GM21723 (cell line): ENCODE data around the gene ATXN1.

ENCODE experiments used
- ATAC-seq: cut with Tn5 transposase; IDR thresholded peaks from one replicate; pipeline ENCODE4 v1.9.1; 2021; ENCODE audit warnings: mild to moderate bottlenecking, moderate library complexity; ENCODE audit not compliant: unreplicated experiment

Gene ATXN1

DNA sequence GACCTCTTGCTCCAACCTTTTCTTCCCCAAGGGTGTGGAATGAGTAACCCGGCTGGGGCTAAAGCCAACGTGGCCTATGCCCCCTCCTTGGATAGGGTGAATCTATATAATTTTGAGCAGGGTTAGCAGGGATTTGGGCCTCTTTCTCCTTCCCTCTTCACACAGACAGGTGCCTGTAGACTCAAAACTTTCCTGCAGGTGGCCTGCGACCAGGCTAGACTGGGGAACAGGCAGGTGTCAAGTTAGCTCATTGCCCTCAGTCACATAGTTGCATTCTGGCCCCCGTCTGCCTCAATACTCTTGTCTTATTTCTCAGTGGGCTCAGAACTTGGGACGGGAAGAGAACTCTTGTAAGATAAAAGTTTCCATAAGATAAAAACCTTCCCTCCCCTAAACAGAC is 243.0 kb downstream of the ATXN1 start:
- ATAC-seq, result no peak

DNA sequence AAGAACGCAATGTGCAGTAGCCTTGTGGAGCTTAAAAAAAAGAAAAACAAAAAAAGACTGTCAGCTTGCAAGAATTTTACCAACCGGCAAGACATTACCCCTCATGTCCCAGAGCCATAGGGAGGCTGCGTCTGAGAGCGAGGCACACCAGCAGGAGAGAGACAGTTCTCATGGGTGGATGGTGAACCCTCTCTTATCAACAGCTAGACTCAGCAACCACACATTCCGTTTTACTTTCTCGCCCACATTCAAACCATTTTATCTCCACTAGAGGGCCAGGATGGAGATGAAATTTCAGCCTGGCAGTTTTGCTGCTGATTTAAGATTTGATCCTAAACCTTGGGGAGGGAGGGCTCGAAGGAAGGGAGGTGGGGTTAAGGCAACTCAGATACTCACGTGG is 247.0 kb downstream of the ATXN1 start:
- ATAC-seq, result no peak

DNA sequence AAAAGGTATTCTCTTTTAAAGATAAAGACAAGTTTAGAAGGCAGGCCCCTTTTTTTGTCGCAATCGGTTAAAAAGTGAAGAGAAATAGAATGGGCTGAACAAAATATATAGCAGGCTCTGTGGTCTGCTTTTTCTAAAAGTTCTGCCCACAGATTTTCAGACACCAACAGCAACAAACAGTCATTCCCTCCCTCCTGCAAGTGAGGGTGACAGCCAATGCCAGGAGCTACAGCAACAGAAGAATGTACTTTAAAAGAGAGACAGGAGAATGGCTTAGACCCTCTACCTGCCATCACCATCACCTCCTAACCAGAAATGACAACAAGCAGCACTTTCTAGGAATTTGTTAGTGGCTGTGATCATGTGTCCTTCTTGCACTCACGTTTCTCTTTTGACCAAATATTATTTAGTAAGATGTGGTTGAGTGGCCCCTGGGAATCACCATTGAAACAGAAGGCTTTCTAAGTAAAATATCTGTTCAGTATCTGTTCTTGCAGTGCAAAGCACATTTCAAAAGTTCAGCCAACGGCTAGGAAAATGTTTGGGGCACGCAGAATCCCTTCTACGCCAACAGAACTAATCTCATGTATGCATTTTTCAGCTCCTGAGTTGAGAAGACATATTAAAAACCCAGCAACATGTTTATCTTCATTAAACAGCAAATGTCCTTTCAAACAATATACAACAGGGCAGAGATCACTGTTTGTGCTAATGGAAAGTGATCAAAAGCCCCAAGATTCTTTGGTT is 248.5 kb downstream of the ATXN1 start:
- ATAC-seq, result peak; percentile 25

DNA sequence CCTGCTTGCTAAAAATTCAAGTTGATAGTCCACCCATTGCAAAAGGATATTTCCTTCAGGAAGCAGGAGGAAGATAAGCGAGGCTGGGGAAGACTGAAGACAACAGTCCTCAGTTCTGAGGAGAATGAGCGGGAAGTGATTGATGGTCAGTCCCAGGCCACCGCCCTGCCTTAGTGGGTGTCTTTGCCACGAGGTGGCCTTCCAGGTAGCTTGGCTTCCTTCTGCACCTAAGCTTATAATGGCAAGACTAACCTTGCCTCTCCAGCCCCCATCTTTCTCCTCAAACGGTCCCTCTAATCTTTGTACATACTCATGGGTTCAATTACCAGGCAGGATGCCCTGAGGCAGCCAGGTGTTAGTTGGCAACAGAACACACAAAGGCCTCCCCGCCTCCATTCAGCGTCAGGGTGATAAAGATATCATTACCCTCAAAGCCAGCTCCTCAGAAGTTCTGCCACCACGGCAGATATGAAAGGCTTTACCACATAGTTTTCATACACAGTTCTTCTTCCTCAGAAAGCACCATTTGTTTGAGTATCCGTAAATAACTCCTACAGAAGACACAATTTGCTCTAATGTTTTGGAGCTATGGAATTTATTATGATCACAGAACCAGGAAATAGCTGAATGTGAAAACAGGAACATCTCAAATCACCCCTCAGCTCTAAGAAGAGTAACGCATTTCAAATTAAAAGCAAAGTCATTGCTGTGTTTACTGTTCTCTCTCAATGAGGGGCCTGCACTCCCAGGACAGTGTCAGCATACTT is 249.4 kb downstream of the ATXN1 start:
- peak; percentile 70 for ATAC-seq

DNA sequence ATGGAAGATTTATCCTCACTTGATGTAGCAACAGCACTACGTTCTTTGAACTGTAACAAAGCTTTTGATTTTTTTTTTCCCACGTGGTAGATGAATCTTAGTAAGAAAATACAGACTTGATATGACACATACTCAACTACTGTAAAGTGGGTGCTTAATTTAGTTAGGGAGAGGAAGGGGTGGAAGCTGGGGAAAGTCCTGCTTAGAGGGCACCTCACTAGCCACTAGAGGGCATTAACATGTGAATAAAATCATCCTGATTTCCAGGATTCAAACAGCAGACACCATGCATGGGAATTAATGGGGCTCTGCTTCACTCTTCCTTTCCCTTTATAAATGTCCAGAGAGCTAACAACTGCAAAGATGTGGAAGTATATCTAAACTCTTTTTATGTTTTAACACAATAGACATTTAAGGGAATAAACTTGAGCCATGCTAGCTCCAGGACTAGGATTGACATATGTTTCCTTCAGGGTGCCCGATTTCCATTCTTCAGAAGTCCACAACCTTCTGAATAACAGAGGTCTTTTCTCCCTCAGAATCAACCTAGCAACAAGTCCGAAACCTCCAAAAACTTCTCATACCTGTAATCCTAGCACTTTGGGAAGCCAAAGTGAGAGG is 250.1 kb downstream of the ATXN1 start:
- no peak for ATAC-seq

DNA sequence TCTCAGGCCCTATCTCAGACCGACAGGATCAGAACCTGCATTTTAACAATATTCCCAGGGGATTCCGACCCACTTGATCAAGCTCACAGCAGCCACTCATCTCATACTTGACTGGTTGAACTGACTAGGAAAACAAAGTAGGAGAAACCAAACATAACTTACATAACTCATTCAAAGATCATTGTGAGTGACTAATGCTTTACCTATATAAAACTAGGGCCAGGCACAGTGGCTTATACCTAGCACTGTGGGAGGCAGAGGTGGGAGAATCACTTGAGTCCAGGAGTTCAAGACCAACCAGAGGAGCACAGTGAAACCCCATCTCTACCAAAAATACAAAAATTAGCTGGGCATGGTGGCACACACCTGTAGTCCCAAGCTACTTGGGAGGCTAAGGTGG is 251.0 kb downstream of the ATXN1 start:
- ATAC-seq, result no peak

DNA sequence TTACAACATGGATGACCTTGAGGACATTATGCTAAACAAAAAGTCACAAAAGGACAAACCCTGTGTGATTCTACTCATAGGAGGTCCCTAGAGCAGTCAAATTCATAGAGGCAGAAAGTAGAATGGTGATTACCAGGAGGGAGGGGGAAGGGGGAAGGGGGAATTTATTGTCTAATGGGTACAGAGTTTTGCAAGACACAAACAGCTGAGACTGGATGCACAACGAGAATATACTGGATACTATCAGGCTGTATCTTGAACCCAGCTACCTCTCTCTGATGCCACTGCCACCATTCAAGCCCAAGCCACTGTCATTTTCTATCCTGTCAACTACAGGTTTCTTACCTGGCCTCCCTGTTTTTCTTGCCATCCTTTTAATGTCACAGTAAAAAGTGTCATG is 252.3 kb downstream of the ATXN1 start:
- no peak for ATAC-seq

DNA sequence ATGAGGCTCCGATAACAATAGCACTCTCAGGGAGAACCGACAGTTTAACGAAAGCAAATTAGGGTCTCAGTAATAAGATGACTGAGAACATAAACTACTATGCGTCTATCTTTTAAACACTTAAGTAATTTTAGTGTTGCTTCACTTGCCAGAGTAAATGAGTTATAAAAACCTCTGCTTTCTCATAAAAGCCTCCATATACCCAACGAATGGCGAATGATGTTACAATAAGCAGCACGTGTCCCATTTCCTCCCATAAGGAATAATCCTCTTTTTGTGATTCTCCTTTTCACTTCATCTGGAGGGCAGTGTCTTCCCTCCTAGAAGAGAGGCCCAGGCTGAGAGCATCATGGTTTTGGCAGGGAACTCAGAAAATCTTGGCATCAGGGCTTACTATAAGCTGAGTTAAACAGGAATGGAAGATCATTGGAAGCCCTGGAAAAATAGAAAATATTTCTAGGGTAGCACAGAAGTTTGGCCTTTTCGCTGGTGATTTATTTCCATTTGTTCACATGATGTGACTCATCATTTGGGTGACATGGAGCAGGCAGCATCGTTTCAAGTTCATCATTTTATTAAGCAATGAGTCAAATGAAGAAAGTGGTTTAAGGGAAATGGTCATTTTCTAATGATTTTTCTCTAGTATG is 255.4 kb downstream of the ATXN1 start:
- ATAC-seq, result no peak

DNA sequence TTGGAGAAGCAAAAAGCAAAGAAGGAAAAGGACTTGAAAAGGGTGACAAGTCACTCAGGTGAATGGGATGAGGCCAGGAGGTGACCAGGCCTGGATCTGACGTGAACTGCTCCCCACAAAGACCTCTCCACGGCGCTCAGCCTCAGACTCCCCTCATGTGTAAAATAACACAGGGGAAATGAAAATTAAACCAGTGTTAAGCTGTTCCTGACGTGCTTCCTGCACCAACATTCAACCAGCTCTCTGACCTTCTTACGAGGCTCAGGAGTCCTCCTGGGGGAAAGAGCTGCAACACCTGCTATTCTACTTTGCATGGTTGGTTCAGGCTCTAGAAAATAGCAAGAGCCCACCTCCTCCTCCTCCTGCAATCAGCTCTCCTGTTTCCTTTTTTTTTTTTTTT is 256.7 kb downstream of the ATXN1 start:
- peak; percentile 39 for ATAC-seq

DNA sequence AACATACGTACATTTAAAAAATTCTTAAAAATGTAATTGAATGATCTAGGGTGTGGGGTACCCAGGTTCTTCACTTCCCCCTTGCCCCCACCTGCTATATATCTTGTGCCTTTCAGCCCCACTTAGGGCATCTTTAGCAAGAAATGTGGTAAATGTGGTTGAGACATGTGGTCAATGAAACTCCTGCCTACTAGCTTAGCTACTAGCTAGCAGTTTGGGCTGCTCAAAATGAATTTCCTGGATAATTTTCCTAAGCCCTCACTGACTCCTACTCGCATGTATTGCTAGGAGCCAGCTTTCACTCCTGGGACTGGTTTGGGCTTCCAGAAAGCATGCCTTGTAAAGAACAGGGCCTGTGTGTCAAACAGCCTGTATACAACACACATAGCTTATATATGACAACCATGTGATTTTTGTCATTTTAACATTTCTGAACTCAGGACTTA is 257.3 kb downstream of the ATXN1 start:
- peak; percentile 79 for ATAC-seq

DNA sequence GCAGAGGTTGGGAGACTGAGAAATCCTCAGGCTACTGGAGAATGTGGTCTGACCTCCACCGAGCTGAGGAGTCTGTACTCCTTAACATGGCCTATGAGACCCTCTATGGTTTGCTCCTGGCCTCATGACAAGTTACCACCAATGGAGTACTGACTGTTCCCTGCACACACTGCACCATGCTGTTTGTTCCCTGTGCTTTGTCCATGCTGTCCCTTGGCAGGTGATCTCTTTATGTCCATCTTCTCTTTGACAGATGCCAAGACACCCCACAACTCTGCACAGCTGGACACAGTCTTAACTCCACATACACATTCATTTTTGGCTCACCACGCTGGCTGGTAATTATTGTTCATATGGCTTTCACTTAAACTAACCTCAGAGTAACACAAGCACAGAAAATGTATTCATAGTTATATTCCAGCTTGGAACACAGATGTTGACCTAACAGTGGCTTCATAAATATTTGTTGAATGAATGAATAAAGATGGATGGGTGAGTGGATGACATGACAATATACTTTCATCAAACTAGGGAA is 258.0 kb downstream of the ATXN1 start:
- ATAC-seq, result no peak

DNA sequence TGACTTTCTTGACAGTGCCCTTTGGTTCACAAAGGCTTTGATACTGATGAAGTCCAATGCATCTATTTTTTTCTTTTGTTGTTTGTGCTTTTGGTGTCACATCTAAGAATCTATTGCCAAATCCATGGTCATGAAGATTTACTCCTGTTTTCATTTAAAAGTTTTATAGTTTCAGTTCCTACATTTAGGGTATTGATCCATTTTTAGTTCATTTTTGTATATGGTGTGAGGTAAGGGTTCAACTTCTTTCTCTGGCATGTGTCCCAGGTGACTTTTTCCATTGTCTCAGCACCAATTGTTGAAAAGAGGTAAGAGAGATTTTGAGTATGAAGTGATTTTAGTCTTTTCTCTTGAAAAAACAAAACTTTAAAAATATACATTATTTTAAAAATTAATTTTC is 262.3 kb downstream of the ATXN1 start:
- ATAC-seq, result no peak

DNA sequence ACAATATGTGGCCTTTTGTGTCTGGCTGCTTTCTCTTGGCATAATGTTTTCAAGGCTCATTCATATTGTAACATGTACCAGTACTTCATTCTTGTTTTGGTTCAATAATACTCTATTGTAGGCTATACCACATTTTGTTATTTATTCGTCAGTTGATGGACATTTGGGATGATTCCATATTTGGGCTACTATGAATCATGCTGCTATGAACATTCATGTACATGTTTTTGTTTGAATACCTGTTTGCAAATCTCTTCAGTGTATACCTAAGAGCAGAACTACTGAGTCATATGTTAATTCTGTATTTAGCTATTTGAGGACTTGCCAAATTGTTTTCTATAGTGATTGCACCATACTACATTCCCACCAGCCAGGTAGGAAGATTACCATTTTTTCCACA is 263.0 kb downstream of the ATXN1 start:
- ATAC-seq, result no peak

DNA sequence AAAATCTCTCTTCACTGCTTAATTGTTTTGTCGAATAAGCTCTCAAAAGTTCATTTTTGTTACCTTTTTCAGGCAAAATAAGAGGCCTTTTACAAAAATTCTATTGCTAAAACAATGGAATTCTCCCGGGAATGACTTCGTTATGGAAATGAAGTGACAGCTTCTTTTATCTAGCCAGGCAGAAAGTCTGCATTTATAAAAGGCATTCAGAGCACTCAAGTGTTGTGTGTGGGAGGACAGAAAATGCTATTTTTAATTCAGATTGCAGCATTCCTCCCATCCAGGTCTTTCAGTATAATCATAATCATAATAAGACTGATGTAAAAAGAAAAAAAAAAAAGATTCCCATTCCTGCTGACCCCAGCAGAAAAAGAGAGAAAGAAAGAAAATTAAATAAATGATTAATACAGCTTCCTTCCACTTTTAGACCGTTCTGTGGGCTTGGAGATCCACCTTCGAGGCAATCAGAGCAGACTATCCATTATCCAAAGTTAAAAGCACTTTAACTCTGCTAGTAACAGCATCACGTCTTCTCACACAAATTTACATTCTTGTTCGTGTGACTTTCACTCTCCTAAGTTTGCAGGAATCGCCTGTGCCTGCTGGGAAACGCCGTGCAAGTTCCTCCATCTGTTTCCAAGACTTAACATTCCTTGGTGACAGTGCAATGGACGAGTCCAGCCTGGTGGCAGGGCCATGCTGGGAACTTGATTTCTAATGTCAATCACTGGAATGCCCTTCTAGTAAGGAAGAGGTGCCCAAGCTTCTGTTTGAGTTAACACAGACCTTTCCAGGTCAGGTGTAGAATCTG is 264.1 kb downstream of the ATXN1 start:
- no peak for ATAC-seq

DNA sequence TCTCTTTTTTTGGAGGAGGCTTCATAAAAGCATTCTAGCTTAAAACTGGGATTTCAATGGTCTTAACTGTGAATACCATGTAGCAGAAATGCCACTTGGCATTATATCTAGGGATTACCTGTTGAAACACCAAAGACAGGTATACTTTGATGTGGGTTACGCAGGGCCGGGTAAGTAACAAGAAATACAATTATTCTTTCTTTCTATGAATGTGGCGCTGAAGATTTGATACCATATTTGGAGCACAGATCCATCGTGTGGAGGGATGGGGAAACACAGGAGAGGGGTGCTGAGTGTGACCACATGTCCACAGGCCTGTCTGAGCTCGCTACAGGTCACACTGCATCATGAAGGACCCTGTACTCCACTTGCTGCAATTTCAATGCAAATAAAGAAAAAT is 265.1 kb downstream of the ATXN1 start:
- ATAC-seq, result no peak

DNA sequence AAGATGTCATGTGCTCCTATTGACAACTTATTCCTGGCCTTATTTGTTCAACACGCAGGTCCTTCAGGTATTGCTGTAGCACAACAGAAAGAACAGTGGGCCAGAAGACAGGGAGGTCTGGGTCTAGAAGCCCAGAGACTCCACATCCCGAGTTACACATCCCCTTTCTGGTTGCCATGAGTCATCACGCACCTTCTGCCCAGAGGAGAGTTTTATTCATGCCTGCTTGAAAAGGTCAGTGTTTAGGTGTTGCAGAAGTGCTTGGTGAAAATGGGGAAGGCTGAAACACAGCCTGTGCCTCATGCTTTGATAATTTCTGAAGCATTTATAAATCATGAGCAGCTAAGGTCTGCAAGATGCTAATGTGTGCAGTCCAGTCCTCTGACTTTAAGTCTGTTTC is 266.5 kb downstream of the ATXN1 start:
- peak; percentile 84 for ATAC-seq

DNA sequence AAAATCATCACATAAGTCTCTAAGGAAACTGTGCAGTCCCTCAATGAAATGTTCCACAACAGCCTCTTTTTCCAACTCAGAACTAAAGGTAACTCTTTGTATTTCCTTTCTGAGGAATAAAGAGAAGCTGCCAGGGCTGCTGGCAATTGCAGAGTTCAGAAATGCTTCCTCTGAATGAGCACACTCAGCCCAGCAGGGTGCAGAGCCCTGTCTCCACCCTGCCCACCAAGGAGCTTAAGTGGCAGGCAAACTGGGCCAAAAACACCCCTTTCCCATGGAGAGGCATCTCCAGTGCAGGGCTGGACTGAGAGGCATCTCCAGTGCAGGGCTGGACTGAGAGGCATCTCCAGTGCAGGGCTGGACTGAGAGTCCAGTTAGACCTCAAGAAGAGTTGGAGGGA is 267.5 kb downstream of the ATXN1 start:
- no peak for ATAC-seq

DNA sequence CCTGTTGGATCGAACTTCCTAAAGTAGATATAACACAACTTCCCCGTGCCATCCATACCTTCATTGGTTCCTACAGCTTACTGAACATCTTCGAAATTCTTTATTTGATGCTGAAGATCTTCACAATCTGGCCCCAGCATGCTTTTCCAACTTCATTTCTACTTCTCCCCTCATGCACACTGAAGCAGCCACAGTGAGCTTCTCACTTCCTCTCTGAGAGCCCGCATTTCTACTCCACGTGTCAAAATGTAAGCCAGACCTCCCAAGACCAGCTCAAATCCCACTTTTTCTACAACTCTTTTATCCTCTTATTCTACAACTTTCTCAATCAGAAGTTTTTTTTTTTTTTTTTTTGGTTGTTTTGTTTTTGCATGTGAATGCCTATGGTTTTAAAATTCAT is 268.1 kb downstream of the ATXN1 start:
- ATAC-seq, result peak; percentile 53

DNA sequence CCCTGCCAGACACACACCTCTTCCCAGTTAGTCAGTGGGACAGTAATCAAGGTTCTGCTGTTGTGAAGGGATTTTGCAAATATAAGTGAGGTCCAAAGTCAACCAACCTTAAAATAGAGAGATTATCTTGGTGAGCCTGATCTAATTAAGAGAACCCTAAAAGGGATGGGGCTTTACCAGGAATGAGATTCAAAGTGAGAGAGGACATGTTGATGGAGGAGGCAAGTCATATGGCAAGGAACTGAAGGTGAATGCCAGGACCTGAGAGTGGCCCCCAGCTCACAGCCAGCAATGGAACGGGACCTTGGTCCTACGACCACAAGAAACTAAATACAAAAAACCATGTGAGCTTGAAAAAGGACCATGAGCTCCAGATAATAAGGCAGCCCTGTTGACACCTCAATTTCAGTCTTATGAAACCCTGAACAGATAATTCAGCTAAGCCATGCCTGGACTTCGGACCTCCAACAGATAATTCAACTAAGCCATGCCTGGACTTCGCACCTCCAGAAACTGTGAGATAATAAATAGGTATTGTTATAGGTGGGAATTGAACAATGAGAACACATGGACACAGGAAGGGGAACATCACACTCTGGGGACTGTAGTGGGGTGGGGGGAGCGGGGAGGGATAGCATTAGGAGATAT is 269.5 kb downstream of the ATXN1 start:
- no peak for ATAC-seq

DNA sequence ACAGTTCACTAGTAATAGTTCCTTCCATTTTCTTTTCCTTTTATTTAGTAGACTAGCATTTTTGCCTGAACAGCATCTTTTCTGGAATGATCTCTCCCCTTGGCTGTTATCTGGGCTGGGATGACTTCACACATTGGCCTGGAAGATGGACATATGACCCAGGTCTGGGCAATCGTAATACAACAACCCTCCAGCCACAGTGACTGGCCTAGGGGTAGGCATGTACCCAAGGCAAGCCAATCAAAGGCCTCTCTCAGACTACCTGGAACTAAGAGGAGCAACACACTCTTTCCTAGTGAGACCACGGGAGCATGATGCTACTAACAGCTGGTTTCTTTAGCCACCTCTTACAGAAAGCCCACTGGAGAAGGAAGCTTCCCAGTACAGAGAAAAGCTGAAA is 270.6 kb downstream of the ATXN1 start:
- no peak for ATAC-seq
